GM12873 (cell line): Measurements from ENCODE around the gene ATP6AP1.

Source experiments
- TF ChIP-seq, protein P1 (sequence below): IDR thresholded peaks from 2 replicates; pipeline ENCODE4 v1.5.1; 2012; ENCODE audit warnings: low read depth, mild to moderate bottlenecking, moderate library complexity, low read length, control low read depth; ENCODE audit not compliant: insufficient read depth; ENCODE audit errors: missing control alignments

Gene ATP6AP1

DNA sequence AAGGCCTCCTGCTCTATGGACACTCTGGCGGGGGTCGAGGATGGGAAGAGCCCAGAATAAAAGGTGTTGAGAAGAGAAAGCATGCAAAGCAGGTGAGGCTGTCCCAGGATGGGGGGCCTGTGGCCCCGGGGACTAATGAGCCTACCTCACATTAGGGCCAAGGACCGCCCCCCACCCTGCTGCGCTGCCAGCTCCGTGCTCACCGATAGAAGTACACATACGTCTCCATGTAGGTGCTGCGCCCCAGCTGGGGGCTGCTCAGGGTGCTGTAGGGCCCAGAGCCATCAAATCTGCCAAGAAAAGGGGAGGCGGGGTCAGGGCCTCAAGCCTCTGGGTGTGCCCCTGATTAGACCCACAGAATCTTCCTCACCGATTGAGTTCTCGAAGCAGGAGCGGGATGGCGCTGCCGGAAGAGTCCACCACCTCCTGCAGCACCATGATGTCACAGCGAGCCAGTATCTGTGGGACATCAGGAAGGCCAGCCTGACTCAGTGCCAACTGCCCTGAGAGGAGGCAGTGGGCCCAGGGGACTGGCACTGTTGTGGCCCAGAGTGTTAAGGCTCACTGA, 23.8 kb upstream of the ATP6AP1 start:
- TF ChIP-seq, protein P1, sequence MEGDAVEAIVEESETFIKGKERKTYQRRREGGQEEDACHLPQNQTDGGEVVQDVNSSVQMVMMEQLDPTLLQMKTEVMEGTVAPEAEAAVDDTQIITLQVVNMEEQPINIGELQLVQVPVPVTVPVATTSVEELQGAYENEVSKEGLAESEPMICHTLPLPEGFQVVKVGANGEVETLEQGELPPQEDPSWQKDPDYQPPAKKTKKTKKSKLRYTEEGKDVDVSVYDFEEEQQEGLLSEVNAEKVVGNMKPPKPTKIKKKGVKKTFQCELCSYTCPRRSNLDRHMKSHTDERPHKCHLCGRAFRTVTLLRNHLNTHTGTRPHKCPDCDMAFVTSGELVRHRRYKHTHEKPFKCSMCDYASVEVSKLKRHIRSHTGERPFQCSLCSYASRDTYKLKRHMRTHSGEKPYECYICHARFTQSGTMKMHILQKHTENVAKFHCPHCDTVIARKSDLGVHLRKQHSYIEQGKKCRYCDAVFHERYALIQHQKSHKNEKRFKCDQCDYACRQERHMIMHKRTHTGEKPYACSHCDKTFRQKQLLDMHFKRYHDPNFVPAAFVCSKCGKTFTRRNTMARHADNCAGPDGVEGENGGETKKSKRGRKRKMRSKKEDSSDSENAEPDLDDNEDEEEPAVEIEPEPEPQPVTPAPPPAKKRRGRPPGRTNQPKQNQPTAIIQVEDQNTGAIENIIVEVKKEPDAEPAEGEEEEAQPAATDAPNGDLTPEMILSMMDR, result no peak

DNA sequence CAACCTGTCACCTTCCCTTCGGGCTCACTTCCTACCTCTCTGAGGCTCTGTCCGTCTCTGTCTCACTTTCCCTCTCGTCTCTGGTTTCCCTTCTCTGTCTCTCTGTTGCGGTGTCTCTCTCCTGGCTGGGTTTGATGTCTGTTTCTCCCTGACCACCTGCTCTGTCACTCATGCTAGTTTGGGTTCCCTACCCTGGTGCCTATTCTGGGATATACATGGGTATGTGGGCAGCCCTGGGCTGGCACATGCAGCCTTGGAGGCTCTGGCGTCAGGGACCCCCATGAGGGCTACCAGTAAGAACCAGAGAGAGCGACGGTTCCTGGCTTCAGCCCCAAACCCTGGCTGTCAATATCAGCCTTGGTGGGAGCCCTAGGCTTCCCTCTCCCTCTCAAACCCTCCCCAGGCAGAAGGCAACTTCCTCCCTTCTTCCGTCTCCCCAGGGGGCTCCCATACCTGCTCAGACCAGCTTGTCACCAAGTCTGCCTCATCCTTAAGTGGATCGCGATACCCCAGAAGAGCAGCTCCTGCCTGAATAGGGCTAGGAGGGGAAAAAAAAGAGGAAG, 19.7 kb upstream of the ATP6AP1 start:
- TF ChIP-seq, protein P1, result no peak

DNA sequence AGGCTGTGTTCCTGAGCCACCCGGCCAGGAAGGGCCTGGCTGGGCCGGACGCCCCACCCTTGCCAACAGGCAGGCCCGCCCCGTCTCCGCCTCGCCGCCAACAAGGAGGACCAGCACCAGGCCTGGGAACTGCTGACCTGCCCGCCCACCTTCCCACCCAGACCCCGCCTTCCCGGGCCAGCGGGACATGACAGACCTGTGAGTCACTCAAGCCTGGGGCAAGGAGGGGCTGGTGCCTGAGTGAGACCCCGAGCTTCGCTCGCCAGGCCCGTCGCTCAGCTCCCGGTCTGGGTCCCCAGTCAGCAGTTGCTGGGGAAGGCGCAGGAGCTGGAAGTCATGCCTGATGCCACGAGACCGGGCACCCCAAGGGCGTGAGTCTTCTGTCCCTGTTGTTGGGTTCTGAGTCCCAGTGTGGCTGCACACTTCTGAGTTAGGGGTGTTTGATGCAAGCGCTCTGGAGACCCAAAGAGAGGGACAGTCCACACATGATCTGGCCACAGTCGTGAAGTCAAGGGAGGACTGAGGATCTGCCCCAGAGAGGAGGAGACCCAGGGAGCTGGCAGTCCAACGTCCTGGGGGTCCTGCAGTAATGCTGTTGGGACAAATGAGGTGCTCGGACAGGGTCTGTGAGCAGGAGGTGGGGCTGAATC, 19.1 kb upstream of the ATP6AP1 start, which contains the start of gene DNASE1L1:
DNASE1L1 (minus strand) TSS at position 33 of the 650 bp plus-strand sequence. CDS start 3,686 bp downstream, outside the sequence.
- TF ChIP-seq, protein P1, result no peak

DNA sequence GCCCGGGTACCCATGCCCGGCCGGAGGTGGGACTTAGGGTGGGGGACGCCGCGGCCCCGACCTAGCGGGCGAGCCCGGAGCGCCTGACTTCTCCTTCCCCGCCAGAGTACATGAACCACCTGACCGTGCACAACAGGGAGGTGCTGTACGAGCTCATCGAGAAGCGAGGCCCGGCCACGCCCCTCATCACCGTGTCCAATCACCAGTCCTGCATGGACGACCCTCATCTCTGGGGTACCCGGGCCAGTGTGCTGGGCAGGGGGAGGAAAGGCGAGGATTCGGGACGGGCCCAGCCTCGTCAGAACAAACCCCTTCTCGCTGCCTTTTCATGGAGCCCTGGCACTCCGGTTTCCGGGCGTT, 16.5 kb upstream of the ATP6AP1 start:
- TF ChIP-seq, protein P1, result no peak

DNA sequence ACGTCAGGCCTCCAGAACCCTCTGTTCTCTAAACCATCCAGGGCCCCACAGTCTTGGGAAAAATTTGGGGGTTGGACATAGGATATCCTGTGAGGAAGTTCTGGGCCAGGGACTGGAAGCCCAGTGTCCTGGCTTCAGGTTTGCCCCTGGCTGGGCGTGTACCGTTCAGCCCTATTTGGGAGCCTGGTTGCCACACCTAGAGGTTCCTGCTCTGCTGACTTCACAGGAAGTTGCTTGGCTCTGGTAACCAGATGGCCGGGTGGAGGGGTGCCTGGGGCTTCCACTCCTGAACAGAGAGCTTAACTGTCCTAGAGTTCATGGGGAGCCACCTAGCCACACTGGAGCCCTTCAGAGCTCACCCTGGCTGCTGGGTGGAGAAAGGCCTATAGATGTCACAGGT, 16.0 kb upstream of the ATP6AP1 start:
- TF ChIP-seq, protein P1, result no peak

DNA sequence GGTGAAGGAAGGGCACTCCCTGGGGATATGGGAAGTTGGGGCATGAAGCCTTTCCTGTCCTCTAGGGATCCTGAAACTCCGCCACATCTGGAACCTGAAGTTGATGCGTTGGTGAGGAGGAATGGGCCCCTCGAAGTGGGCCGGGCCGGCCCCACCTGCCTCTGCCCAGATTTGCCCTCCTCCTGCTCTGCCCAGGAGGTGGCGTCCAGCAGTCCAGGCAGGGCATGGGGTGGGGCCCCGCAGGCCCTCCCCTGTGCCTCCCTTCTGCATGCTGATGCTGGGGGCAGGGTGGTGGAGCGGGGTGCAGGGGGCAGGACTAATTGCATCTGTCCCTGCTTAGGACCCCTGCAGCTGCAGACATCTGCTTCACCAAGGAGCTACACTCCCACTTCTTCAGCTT, 15.3 kb upstream of the ATP6AP1 start:
- TF ChIP-seq, protein P1, result no peak

DNA sequence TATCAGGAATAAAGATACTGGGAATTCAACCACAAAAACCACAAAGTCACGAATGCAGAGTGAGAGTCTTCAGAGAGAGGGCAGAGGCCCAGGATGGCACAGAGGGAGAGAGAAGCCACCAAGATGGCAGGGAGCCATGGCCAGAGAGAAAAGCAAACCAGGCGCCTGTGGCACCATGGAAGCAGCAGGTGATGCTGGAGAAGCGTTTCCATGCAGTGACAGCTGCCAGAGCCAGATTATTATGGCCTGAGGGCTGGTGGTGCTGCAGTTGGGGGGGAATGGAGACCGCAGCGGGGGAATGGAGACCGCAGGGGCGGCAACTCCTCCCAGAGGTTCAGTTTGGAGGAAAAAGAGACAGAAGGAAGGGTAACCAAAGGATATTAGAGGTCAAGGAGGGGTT, 11.3 kb upstream of the ATP6AP1 start:
- TF ChIP-seq, protein P1, result no peak
